ENCODE measurements around the gene PDE9A.

The PDE9A gene

GRCh38 chr21:42785666-42786427 lies 132.4 kb downstream of the PDE9A start:
- no peaks in the 10 kb centered on the region for H3K4me1 ChIP-seq (ENCODE audit: low read depth, poor library complexity, severe bottlenecking)
- H3K4me2 ChIP-seq, result no peak overlapping the region
- H3K36me3 ChIP-seq (ENCODE audit: insufficient read depth), result no peaks in the 10 kb centered on the region
- no peak overlapping the region for H2AFZ ChIP-seq (ENCODE audit: low read depth)
- H3K27ac ChIP-seq, result no peak overlapping the region
- H3K9ac ChIP-seq, result no peak overlapping the region
- H3K27me3 ChIP-seq (ENCODE audit: insufficient read depth, low read depth), result peaks cover 79% of the 10 kb centered on the region
- no peak for TF ChIP-seq CTCF (conservative IDR thresholded peaks at IDR 0.05; ENCODE audit: low read depth, low read length)
- H3K4me3 ChIP-seq (IDR thresholded peaks at IDR 0.05; ENCODE audit: insufficient read depth, low read depth, low read length), result no peak overlapping the region
- no peaks in the 10 kb centered on the region for H3K79me2 ChIP-seq (ENCODE audit: insufficient read depth, low read depth)
- H4K20me1 ChIP-seq (ENCODE audit: insufficient read depth), result no peaks in the 10 kb centered on the region

GRCh38 chr21:42786884-42787283 lies 133.5 kb downstream of the PDE9A start:
- TF ChIP-seq CTCF (conservative IDR thresholded peaks at IDR 0.05; ENCODE audit: low read depth, low read length), result no peak
- H3K79me2 ChIP-seq (ENCODE audit: insufficient read depth, low read depth), result no peaks in the 10 kb centered on the region
- no peak overlapping the region for H3K4me3 ChIP-seq (IDR thresholded peaks at IDR 0.05; ENCODE audit: insufficient read depth, low read depth, low read length)
- H3K4me1 ChIP-seq (ENCODE audit: low read depth, poor library complexity, severe bottlenecking), result no peaks in the 10 kb centered on the region
- no peak overlapping the region for H2AFZ ChIP-seq (ENCODE audit: low read depth)
- H3K9ac ChIP-seq, result no peak overlapping the region
- H3K36me3 ChIP-seq (ENCODE audit: insufficient read depth), result no peaks in the 10 kb centered on the region
- no peak overlapping the region for H3K4me2 ChIP-seq
- peaks cover 75% of the 10 kb centered on the region for H3K27me3 ChIP-seq (ENCODE audit: insufficient read depth, low read depth)
- H3K27ac ChIP-seq, result no peak overlapping the region
- H4K20me1 ChIP-seq (ENCODE audit: insufficient read depth), result no peaks in the 10 kb centered on the region

GRCh38 chr21:42787613-42788012 lies 134.2 kb downstream of the PDE9A start:
- H3K4me3 ChIP-seq (IDR thresholded peaks at IDR 0.05; ENCODE audit: insufficient read depth, low read depth, low read length), result no peak overlapping the region
- H3K79me2 ChIP-seq (ENCODE audit: insufficient read depth, low read depth), result no peaks in the 10 kb centered on the region
- H3K36me3 ChIP-seq (ENCODE audit: insufficient read depth), result no peaks in the 10 kb centered on the region
- H3K4me2 ChIP-seq, result no peak overlapping the region
- H2AFZ ChIP-seq (ENCODE audit: low read depth), result no peak overlapping the region
- no peaks in the 10 kb centered on the region for H4K20me1 ChIP-seq (ENCODE audit: insufficient read depth)
- no peaks in the 10 kb centered on the region for H3K4me1 ChIP-seq (ENCODE audit: low read depth, poor library complexity, severe bottlenecking)
- peaks cover 68% of the 10 kb centered on the region for H3K27me3 ChIP-seq (ENCODE audit: insufficient read depth, low read depth)
- no peak overlapping the region for H3K9ac ChIP-seq
- no peak overlapping the region for H3K27ac ChIP-seq
- TF ChIP-seq CTCF (conservative IDR thresholded peaks at IDR 0.05; ENCODE audit: low read depth, low read length), result no peak

- H3K79me2 ChIP-seq (ENCODE audit: insufficient read depth, low read depth), result no peaks in the 10 kb centered on the region
- H2AFZ ChIP-seq (ENCODE audit: low read depth), result no peak overlapping the region
- TF ChIP-seq CTCF (conservative IDR thresholded peaks at IDR 0.05; ENCODE audit: low read depth, low read length), result no peak
- no peak overlapping the region for H3K4me3 ChIP-seq (IDR thresholded peaks at IDR 0.05; ENCODE audit: insufficient read depth, low read depth, low read length)
- no peaks in the 10 kb centered on the region for H3K4me1 ChIP-seq (ENCODE audit: low read depth, poor library complexity, severe bottlenecking)
- peaks cover 69% of the 10 kb centered on the region for H3K27me3 ChIP-seq (ENCODE audit: insufficient read depth, low read depth)
- no peak overlapping the region for H3K27ac ChIP-seq
- H4K20me1 ChIP-seq (ENCODE audit: insufficient read depth), result no peaks in the 10 kb centered on the region
- H3K4me2 ChIP-seq, result no peak overlapping the region
- no peak overlapping the region for H3K9ac ChIP-seq
- H3K36me3 ChIP-seq (ENCODE audit: insufficient read depth), result no peaks in the 10 kb centered on the region
Measured at GRCh38 chr21:42790520-42791065, 137.2 kb downstream of the PDE9A start.
